HPDE6-E6E7 (cell line): ENCODE results near the gene ZNG1A.
"Not testable (repeated sequence)": the region's sequence is repeated elsewhere in the genome, so short reads cannot be mapped to it uniquely, and the experiment has no call there.

ENCODE experiments used
- DNase-seq: peaks from one replicate; pipeline ENCODE4 v3.0.0; 2011; ENCODE audit warnings: missing footprints; ENCODE audit errors: extremely low spot score

Gene ZNG1A

DNA sequence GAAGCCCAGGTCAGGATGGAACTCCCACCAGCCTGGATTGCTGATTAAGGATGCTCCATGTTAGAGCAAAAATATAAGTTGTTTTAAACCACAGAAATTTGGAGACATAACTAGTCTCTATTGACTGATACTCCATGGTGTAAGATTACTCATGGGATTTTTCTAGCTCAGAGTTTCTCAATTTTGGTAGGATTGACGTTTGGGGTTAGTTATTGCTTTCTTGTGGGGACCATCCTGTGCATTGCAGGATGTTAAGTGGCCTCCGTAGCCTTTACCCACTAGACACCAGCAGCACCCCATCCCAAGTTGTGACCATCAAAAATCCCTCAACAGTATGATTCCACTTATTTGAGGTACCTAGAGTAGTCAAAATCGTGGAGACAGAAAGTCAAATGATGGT, 80.1 kb downstream of the ZNG1A start:
- DNase-seq = not testable (repeated sequence)

DNA sequence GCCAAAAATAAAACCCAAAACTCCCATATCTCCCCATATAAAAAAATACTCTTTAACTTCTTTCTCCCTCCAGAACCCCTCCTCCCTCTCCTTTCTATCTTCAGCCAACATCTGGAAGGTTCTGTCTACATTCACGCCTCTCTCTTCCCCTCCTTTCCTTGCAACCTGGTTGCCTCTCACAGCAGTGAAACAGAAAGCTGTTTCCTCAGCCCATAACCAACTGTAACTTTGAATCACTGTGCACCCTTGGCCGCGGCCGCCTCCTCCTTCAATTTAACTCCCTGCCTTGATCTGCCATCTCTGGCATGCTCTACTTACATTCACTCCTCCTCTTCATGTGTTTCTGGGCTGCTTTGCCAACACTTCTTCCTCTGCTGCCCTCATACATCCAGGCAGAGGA, 83.9 kb downstream of the ZNG1A start:
- DNase-seq = not testable (repeated sequence)

DNA sequence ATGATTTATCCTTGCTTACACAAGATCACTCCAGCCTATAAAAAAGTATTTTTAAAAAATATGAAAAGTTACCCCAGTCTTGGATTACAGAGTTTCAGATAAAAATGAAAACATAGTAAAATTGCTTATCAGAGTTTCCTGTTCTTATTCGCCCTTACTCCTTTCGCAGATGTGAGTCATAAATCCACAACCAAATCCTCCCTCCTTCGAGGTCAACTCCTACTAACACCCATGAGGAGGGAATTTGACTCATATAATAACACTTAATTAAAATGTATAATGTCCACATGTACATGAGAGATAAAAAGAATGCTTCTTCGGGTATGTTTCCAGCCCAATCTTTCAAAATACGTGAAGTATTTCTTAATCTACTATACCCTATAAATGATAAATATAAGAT, 84.5 kb downstream of the ZNG1A start:
- not testable (repeated sequence) for DNase-seq

DNA sequence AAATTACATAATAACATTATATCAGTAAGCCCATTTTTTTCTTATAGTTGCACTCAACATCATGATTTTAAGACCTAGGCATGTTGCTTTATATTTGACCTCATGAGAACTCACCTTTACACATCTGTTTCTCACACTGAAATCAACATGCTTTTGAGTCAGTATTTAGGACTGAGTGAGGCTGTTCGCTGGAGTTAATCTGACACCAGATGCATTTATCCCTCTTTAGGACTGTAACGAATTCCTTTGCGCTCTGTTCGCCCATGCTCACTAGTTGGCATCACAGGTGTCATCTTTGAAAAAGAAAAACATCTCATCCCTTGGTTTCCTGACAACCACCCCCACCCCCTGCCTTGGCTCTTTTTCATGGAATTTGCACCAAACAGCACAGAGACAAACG, 84.9 kb downstream of the ZNG1A start:
- DNase-seq = not testable (repeated sequence)

DNA sequence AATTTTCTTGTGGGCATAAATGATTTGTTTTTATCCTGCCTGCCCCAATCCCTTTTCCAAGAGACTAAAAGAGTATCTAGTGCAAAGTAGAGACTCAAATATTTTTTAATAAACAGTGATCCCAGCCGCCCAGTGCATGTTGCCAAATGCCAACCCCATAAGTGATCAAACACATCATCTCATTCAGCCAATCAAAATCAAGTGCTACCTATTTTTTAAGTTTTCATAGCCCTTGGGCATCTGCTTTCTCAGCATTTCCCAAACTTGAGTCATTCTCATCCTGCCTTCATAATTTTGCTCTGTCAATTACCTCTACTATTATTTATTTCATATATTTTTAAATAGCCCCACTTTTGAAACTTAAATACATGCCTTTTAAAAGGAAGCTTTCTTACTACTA, 88.0 kb downstream of the ZNG1A start:
- DNase-seq = not testable (repeated sequence)

DNA sequence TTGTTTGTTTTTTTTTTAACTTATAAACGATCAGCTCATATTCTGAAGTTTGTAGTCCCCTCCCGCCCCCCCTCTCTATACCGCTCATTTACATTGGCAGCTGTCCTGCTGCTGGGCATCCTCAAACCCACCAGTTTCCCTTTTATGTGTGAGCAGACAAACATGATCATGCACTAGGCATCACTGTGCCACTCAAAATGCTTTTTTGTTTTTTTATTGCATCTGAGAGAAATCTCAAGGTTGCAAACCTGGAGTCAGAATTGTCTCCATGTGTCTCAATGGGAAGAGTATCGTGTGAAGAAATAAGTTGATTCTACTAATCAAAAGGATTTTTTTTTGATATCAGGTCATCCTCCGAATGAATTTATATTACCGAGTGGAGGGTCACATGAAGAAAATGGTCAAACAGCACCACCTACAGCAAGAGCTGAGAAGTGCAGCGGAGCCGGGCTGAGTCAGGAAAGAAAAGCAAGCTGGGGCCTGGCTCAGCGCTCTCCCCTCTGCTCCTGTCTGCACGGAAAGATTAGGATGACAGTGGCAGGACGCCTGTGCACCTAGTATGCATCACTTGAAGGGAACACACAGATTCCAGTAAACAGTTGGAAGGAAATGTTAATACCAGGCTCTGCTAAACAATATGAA, 90.3 kb downstream of the ZNG1A start:
- DNase-seq = not testable (repeated sequence)

DNA sequence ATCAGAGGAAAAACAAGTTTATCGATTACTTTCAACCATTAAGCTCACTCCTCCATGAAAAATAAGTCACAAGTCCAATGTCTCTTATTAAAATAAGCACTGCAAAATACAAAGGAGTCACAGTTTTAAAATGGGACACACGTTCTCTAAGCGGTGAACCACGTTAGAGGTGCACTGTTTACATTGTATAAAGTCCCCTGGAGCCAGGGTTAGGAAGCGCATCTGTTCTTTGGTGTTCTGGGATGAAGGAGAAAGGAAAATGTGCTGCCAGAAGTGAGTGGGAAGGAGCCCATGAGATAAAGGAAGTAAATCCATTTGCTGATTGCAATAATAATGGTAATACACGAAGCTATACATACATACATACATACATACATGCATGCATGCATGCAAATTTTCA, 91.0 kb downstream of the ZNG1A start:
- DNase-seq = not testable (repeated sequence)

DNA sequence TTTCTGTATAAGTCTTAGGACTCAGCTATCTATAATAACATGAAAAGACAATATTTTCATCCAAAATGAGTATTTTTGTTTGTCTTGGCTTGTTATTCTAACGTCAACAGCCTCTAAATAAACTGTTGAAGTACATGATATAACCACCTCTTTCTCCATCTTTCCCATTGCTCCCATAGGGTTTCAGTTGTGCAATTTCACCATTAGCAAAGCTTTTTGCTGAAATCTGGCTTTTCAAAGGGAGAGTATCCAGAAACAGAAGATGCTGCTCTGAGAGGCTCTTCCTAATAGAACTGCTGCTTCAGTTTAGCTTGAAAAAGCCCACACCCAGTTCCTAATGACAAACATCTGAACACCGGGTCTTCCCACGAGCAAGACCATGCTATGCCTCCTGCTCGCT, 91.8 kb downstream of the ZNG1A start:
- DNase-seq = not testable (repeated sequence)

DNA sequence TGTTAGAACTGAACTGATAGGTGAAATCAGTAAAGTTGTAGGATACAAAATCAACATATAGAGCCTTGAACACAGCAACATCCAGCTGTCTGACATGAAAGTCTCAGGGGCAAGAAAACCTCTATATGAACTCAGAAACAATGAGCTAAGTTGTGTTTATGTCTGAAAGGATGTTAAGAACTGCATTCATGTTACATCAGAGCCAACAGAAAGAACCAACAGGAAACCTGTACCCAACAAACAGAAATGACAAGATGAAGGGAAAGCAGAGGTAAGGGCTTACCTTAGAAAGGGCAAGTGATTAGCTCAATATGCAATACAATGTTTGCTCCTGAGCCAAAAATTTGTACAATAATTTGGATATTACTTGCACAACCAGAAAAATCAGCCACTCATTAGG, 92.2 kb downstream of the ZNG1A start:
- not testable (repeated sequence) for DNase-seq

DNA sequence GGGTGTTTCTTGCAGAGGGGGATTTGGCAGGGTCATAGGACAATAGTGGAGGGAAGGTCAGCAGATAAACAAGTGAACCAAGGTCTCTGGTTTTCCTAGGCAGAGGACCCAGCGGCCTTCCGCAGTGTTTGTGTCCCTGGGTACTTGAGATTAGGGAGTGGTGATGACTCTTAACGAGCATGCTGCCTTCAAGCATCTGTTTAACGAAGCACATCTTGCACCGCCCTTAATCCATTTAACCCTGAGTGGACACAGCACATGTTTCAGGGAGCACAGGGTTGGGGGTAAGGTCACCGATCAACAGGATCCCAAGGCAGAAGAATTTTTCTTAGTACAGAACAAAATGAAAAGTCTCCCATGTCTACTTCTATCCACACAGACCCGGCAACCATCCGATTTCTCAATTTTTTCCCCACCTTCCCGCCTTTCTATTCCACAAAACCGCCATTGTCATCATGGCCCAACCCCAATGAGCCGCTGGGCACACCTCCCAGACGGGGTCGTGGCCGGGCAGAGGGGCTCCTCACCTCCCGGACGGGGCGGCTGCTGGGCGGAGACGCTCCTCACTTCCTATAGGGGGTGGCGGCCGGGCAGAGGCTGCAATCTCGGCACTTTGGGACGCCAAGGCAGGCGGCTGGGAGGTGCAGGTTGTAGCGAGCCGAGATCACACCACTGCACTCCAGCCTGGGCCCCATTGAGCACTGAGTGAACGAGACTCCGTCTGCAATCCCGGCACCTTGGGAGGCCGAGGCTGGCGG, 95.7 kb downstream of the ZNG1A start:
- not testable (repeated sequence) for DNase-seq

DNA sequence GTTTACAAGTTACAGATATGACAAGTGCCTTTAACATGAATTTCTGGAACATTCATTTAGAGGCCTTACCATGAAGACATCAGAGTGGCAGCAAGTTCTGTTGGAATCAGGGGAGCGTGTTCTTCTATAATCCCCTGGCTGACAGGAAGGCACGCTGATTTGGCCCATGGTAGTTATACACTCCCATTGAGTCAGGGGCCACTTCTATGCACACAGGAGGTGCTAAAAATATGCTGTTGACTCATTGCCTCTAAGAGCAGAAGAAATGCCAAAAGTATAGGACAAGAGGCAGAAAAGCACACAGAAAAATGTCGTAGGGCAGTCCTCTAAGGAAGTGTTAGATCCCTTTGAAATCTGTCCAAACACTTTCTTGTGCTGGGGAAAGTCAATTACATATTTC, 100.5 kb downstream of the ZNG1A start:
- not testable (repeated sequence) for DNase-seq

DNA sequence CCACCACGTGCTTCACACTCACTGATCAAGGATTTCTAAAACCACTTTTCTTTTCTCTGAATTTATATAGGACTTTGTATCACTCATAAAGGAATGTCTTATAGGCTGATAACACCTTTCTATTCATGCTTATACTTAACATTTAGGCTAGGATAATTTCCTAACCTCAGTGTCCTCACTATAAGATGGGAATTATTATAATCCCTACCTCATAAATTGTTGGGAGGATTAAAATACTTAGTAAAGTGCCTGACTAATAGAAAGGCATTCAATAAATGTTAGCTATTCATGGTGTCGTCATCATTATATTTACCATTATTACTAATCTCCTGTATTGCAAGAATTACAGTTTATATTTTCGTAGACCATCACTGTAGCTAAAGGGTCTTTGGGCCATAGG, 102.5 kb downstream of the ZNG1A start:
- not testable (repeated sequence) for DNase-seq

DNA sequence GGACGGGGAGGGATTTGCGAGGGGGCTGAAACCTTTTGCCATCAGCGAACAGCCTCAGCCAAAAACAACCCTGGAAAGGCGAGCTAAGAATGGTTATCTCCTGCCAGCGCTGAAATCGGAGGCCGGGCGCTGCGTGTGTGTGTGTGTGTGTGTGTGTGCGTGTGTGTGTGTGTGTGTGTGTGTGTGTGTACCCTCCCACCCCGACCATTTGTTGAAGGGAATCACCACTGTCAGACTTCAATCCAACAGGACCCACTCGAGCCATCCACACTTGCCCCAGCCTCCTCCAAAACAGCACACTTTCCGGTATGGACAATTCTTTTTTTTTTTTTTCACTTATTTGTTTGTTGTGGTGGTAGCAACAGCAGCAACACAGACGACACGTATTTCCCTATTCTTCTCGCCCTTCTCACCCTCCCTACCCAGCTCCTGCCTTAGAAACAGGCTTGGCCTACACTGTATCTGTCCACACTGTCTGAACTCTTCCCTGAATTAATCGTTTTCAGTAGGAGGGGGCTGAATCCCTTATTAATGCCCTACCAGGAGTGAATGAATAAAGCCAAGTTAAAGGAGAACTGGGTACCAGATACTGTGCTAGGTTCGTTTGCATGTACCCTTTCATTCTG, 104.8 kb downstream of the ZNG1A start:
- DNase-seq = not testable (repeated sequence)

DNA sequence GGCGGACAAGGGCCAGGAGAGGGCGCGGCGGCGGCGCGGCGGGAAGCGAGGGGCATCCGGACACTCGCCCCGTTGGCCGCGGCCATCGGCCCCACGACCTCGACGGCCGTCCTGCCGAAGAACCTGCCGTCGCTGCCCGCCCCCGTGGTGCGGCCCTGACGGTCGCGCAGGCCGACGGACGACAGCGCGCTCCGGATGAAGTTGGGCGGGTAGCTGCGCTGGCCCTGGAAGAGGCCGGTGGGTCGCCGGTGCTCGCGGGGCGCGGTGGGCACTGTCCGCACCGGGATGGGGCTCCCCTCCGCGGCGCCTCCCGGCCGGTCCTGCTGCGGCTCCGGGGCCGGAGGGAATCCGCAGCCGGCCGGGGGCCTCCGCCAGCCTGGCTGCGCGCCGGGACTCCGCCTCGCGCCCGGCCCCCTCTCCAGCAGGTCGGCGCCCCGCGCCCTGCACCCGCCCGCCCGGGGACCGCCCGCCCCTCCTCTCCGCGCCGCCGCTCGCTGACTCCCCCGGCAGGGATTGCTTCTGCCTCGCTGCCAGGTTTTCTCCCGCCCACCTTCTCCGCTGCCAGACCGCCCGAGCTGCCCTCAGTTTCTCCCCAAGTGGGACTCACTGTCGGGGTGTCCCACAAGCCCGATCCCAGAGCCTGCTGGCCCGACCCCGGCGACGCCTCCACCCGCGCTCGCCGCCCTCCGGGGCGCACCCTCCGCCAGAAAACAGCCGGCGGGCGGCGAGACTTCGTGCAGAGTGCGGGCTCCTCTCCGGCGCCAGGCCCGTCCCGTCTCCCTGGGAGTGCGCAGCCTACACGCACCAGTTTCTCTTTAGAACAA, 105.6 kb downstream of the ZNG1A start:
- DNase-seq = peak; percentile 1
